Measurements from ENCODE around the gene BIRC7. TPM values are rescaled to one million over a fixed set of nuclear protein-coding genes. Genes with fewer than 3 reads are reported as not detected.

Gene BIRC7
- total RNA-seq, 1 donor from 2014 or later: not detected

- peak; percentile 26 for DNase-seq (ENCODE audit: low read depth)
- Histone ChIP-seq H3K36me3 (ENCODE audit: control insufficient read depth, insufficient read depth, low read length) (peaks cover 14% of the 10 kb centered on the region), H3K27me3 (ENCODE audit: control insufficient read depth, insufficient read depth, low read length) (peaks cover 2% of the 10 kb centered on the region), H3K4me3 (ENCODE audit: low read depth, low read length) (peak overlapping the region; percentile 63)
- FAIRE-seq: no peak
- peak; percentile 58 for TF ChIP-seq CTCF (IDR thresholded peaks at IDR 0.05; ENCODE audit: insufficient read depth, low read length, severe bottlenecking)
These were observed 20.3 kb upstream of the BIRC7 start for GRCh38 chr20:63215101-63216040.

- Histone ChIP-seq H3K27me3 (ENCODE audit: control insufficient read depth, insufficient read depth, low read length) (peaks cover 5% of the 10 kb centered on the region), H3K4me3 (ENCODE audit: low read depth, low read length) (peak within 1 kb of the TSS; percentile 63), H3K36me3 (ENCODE audit: control insufficient read depth, insufficient read depth, low read length) (peaks cover 13% of the 10 kb centered on the region)
- DNase-seq (ENCODE audit: low read depth) (peak; percentile 79), FAIRE-seq (no peak)
- TF ChIP-seq CTCF (IDR thresholded peaks at IDR 0.05; ENCODE audit: insufficient read depth, low read length, severe bottlenecking): no peak
These were observed 19.5 kb upstream of the BIRC7 start, which contains the start of gene YTHDF1 for GRCh38 chr20:63216041-63216848. Gene YTHDF1, minus strand, starts transcription at chr20:63216131. Its CDS starts 239 bp downstream, at chr20:63215892.

GRCh38 chr20:63216849-63217471, 18.7 kb upstream of the BIRC7 start:
- H3K4me3 ChIP-seq (ENCODE audit: low read depth, low read length): peak overlapping the region; percentile 63
- no peak for DNase-seq (ENCODE audit: low read depth)
- no peak for FAIRE-seq
- H3K36me3 ChIP-seq (ENCODE audit: control insufficient read depth, insufficient read depth, low read length): peaks cover 10% of the 10 kb centered on the region
- H3K27me3 ChIP-seq (ENCODE audit: control insufficient read depth, insufficient read depth, low read length): peaks cover 5% of the 10 kb centered on the region
- TF ChIP-seq CTCF (IDR thresholded peaks at IDR 0.05; ENCODE audit: insufficient read depth, low read length, severe bottlenecking): no peak

GRCh38 chr20:63217706-63218105, 18.0 kb upstream of the BIRC7 start:
- Histone ChIP-seq H3K4me3 (ENCODE audit: low read depth, low read length) (no peak overlapping the region), H3K36me3 (ENCODE audit: control insufficient read depth, insufficient read depth, low read length) (peaks cover 3% of the 10 kb centered on the region), H3K27me3 (ENCODE audit: control insufficient read depth, insufficient read depth, low read length) (peaks cover 5% of the 10 kb centered on the region)
- FAIRE-seq (no peak), DNase-seq (ENCODE audit: low read depth) (no peak)
- TF ChIP-seq CTCF (IDR thresholded peaks at IDR 0.05; ENCODE audit: insufficient read depth, low read length, severe bottlenecking): no peak

GRCh38 chr20:63218701-63219446, 16.8 kb upstream of the BIRC7 start:
- no peak for DNase-seq (ENCODE audit: low read depth)

More at GRCh38 chr20:63218701-63219446, 16.8 kb upstream of the BIRC7 start:
- FAIRE-seq: no peak
- no peak for TF ChIP-seq CTCF (IDR thresholded peaks at IDR 0.05; ENCODE audit: insufficient read depth, low read length, severe bottlenecking)
- Histone ChIP-seq H3K36me3 (ENCODE audit: control insufficient read depth, insufficient read depth, low read length) (peaks cover 3% of the 10 kb centered on the region), H3K27me3 (ENCODE audit: control insufficient read depth, insufficient read depth, low read length) (peaks cover 5% of the 10 kb centered on the region), H3K4me3 (ENCODE audit: low read depth, low read length) (no peak overlapping the region)

Measured in bronchial epithelial cell (primary cell).